MCF 10A (cell line): ENCODE results near the gene ANO8. TPM values are rescaled to one million over a fixed set of nuclear protein-coding genes. Genes with fewer than 3 reads are reported as not detected.

Experiments used
- BruUV-seq: library from RNA; stranded (reverse); fragments of 400-500 nt; replicated peaks from 2 replicates; lab custom pipeline; 2021; lab: Mats Ljungman, UMichigan
- CTCF ChIA-PET: fragments of 300-600 bp; sonication (Branson Sonifier 250); formaldehyde crosslinking; extraction: SDS; loops from one replicate; lab custom pipeline; 2021; ENCODE audit warnings: antibody characterized with exemption, inconsistent platforms; lab: Yijun Ruan, JAX
- POLR2A ChIA-PET: fragments of 300-600, 350-650 bp; sonication (Branson Sonifier 250); formaldehyde crosslinking; extraction: SDS; loops from one replicate; lab custom pipeline; 2020; ENCODE audit warnings: antibody characterized with exemption, inconsistent platforms; lab: Yijun Ruan, JAX
- DNase-seq: peaks from one replicate; pipeline ENCODE4 v3.0.0-alpha.2; 2018; ENCODE audit not compliant: unreplicated experiment
- H3K27ac Mint-ChIP-seq: one replicate; pipeline ENCODE4 v1.8.0; 2022; ENCODE audit warnings: mild to moderate bottlenecking, low read depth, mixed read lengths; ENCODE audit not compliant: unreplicated experiment
- H3K27me3 Mint-ChIP-seq: one replicate; pipeline ENCODE4 v1.8.0; 2022; ENCODE audit warnings: mixed read lengths; ENCODE audit not compliant: insufficient read depth, unreplicated experiment
- H3K36me3 Mint-ChIP-seq: one replicate; pipeline ENCODE4 v1.8.0; 2022; ENCODE audit warnings: mild to moderate bottlenecking, moderate library complexity, mixed read lengths; ENCODE audit not compliant: insufficient read depth, unreplicated experiment
- H3K4me1 Mint-ChIP-seq: one replicate; pipeline ENCODE4 v1.8.0; 2022; ENCODE audit warnings: mixed read lengths; ENCODE audit not compliant: insufficient read depth, unreplicated experiment
- H3K4me3 Mint-ChIP-seq: one replicate; pipeline ENCODE4 v1.8.0; 2022; ENCODE audit warnings: mild to moderate bottlenecking, moderate library complexity, mixed read lengths; ENCODE audit not compliant: unreplicated experiment
- H3K9me3 Mint-ChIP-seq: one replicate; pipeline ENCODE4 v1.8.0; 2022; ENCODE audit warnings: mixed read lengths; ENCODE audit not compliant: unreplicated experiment
- intact Hi-C: fragments of 100-400 bp; cut with micrococcal nuclease; formaldehyde crosslinking; loops from 2 replicates; pipeline ENCODE4 v1.14.1; 2022
- total RNA-seq: library from RNA; stranded (reverse); gene quantifications from 2 replicates; pipeline ENCODE4 v1.2.3, GENCODE V29; 2022
- TF ChIP-seq, protein P1 (sequence below): fragments of 200-600 bp; IDR thresholded peaks from one replicate; pipeline ENCODE4 v1.8.0; 2022; ENCODE audit warnings: antibody characterized with exemption, mild to moderate bottlenecking; ENCODE audit not compliant: unreplicated experiment

ANO8 gene
- total RNA-seq, 1 experiment from 2014 or later: 13.0 TPM

- Mint-ChIP-seq H3K4me1 (no peaks in the 10 kb centered on the region), H3K27ac (no peak overlapping the region), H3K4me3 (no peak overlapping the region), H3K36me3 (no peaks in the 10 kb centered on the region), H3K9me3 (no peaks in the 10 kb centered on the region), H3K27me3 (no peaks in the 10 kb centered on the region)
- CTCF ChIA-PET: interaction anchor here (0.6 to 1.3 kb wide), 2 partner anchors 16 to 22 kb away, joined by 5 read pairs; partner anchors contain the start of genes BABAM1 and MRPL34
- no TSS peak for BruUV-seq
- TF ChIP-seq, protein P1, sequence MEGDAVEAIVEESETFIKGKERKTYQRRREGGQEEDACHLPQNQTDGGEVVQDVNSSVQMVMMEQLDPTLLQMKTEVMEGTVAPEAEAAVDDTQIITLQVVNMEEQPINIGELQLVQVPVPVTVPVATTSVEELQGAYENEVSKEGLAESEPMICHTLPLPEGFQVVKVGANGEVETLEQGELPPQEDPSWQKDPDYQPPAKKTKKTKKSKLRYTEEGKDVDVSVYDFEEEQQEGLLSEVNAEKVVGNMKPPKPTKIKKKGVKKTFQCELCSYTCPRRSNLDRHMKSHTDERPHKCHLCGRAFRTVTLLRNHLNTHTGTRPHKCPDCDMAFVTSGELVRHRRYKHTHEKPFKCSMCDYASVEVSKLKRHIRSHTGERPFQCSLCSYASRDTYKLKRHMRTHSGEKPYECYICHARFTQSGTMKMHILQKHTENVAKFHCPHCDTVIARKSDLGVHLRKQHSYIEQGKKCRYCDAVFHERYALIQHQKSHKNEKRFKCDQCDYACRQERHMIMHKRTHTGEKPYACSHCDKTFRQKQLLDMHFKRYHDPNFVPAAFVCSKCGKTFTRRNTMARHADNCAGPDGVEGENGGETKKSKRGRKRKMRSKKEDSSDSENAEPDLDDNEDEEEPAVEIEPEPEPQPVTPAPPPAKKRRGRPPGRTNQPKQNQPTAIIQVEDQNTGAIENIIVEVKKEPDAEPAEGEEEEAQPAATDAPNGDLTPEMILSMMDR: no peak
- intact Hi-C loops: no loop called here
- POLR2A ChIA-PET: interaction anchor here (0.7 kb wide), 1 partner anchor 182 kb away, joined by 3 read pairs; no protein-coding TSS in a partner anchor
- DNase-seq: no peak
These were observed 45.2 kb downstream of the ANO8 start for GRCh38 chr19:17289489-17289888.

- DNase-seq: no peak
- no TSS peak for BruUV-seq
- TF ChIP-seq, protein P1: no peak
- H3K4me1 Mint-ChIP-seq: no peaks in the 10 kb centered on the region
- no peaks in the 10 kb centered on the region for H3K27me3 Mint-ChIP-seq
- POLR2A ChIA-PET: interaction anchor here (0.8 kb wide), 1 partner anchor 20 kb away, joined by 3 read pairs; no protein-coding TSS in a partner anchor
- CTCF ChIA-PET: interaction anchor here (1.2 kb wide), 1 partner anchor 72 kb away, joined by 4 read pairs; no protein-coding TSS in a partner anchor
- intact Hi-C loops: no loop called here
- no peaks in the 10 kb centered on the region for H3K36me3 Mint-ChIP-seq
- H3K27ac Mint-ChIP-seq: no peak overlapping the region
- no peak overlapping the region for H3K4me3 Mint-ChIP-seq
- H3K9me3 Mint-ChIP-seq: no peaks in the 10 kb centered on the region
These were observed 47.9 kb downstream of the ANO8 start for GRCh38 chr19:17286752-17287151.

GRCh38 chr19:17286263-17286662, 48.4 kb downstream of the ANO8 start:
- Mint-ChIP-seq H3K27ac (no peak overlapping the region), H3K27me3 (no peaks in the 10 kb centered on the region), H3K9me3 (no peaks in the 10 kb centered on the region), H3K4me1 (no peaks in the 10 kb centered on the region), H3K4me3 (no peak overlapping the region), H3K36me3 (no peaks in the 10 kb centered on the region)
- intact Hi-C loops: no loop called here
- ChIA-PET CTCF (interaction anchor here (0.6 to 1.2 kb wide), 3 partner anchors 45 to 505 kb away, joined by 3 to 4 read pairs (median 3); no protein-coding TSS in a partner anchor), POLR2A (interaction anchor here (0.8 kb wide), 1 partner anchor 20 kb away, joined by 3 read pairs; no protein-coding TSS in a partner anchor)
- TF ChIP-seq, protein P1: no peak
- DNase-seq: no peak
- BruUV-seq: no TSS peak

DNA sequence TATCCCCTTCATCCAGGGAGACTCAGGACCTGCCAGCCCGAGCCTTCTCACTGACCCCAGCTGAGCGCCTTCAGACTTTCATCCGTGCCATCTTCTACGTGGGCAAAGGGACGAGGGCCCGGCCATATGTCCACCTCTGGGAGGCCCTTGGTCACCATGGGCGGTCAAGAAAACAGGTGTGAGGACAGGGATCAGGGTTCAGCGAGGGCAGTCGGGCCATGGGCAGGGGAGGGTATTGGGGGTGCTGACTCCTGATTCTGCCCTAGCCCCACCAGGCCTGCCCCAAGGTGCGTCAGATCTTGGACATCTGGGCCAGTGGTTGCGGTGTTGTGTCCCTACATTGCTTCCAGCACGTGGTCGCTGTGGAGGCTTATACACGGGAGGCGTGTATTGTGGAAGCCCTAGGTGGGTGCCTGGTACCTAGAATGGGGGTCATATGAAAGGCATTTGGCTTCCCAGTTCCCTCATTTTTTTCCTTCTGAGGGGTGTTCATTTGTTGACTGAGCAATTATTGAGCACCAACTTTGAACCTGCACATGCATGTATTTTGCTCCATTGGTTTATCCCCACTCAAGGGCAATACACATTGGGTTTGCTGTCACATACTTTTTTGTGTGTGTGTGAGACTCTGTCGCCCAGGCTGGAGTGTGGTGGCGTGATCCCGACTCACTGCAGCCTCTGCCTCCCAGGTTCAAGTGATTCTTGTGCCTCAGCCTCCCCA, 49.1 kb downstream of the ANO8 start:
- no peak overlapping the region for H3K27ac Mint-ChIP-seq
- TF ChIP-seq, protein P1: no peak

More for the DNA sequence above, 49.1 kb downstream of the ANO8 start:
- Mint-ChIP-seq H3K36me3 (no peaks in the 10 kb centered on the region), H3K4me3 (no peak overlapping the region), H3K9me3 (no peaks in the 10 kb centered on the region), H3K27me3 (no peaks in the 10 kb centered on the region), H3K4me1 (no peaks in the 10 kb centered on the region)
- POLR2A ChIA-PET: no interaction called here
- BruUV-seq: no TSS peak
- intact Hi-C loops: no loop called here
- CTCF ChIA-PET: interaction anchor here (0.6 to 5.6 kb wide), 5 partner anchors 26 to 506 kb away, joined by 3 to 44 read pairs (median 4); no protein-coding TSS in a partner anchor
- DNase-seq: no peak
